Panc1 (cell line): Measurements from ENCODE around the gene ZBTB43.

Experiments
- POLR2AphosphoS5 ChIP-seq: IDR thresholded peaks from 2 replicates; pipeline ENCODE4 v1.6.1; 2012; ENCODE audit warnings: mild to moderate bottlenecking, low read depth, low read length, moderate library complexity
- SIN3A ChIP-seq: IDR thresholded peaks from 2 replicates; pipeline ENCODE4 v1.6.1; 2012; ENCODE audit warnings: low read depth, mild to moderate bottlenecking, low read length, moderate library complexity, borderline replicate concordance; ENCODE audit not compliant: insufficient read depth
- TF ChIP-seq, protein P1 (sequence below): fragments of 450-650 bp; IDR thresholded peaks from 2 replicates; pipeline ENCODE4 v1.5.1; 2017; ENCODE audit warnings: mild to moderate bottlenecking
- TF ChIP-seq, protein P2 (sequence below), 2 experiments: IDR thresholded peaks; 2 replicates each; pipeline ENCODE4 v1.6.1; 2011 to 2012; ENCODE audit warnings: low read depth in 2 of 2, control low read depth in 1 of 2, low read length in 1 of 2, mild to moderate bottlenecking in 1 of 2, moderate library complexity in 1 of 2; ENCODE audit not compliant: insufficient read depth in 1 of 2

DNA sequence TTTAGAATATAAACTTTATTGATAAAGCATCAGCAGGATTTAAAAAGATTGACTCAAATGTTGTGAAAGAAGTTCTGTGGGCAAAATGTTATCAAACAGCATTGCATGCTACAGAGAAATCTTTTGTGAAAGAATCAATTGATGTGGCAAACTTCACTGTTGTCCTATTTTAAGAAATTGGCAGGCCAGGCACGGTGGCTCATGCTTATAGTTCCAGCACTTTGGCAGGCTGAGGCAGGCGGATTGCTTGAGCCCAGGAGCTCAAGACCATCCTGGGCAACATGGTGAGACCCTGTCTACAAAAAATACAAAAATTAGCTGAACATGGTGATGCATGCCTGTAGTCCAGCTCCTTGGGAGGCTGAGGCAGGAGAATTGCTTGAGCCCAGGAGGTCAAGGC lies 17.4 kb downstream of the ZBTB43 start:
- TF ChIP-seq, protein P1, sequence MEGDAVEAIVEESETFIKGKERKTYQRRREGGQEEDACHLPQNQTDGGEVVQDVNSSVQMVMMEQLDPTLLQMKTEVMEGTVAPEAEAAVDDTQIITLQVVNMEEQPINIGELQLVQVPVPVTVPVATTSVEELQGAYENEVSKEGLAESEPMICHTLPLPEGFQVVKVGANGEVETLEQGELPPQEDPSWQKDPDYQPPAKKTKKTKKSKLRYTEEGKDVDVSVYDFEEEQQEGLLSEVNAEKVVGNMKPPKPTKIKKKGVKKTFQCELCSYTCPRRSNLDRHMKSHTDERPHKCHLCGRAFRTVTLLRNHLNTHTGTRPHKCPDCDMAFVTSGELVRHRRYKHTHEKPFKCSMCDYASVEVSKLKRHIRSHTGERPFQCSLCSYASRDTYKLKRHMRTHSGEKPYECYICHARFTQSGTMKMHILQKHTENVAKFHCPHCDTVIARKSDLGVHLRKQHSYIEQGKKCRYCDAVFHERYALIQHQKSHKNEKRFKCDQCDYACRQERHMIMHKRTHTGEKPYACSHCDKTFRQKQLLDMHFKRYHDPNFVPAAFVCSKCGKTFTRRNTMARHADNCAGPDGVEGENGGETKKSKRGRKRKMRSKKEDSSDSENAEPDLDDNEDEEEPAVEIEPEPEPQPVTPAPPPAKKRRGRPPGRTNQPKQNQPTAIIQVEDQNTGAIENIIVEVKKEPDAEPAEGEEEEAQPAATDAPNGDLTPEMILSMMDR = no peak
- TF ChIP-seq, protein P2, sequence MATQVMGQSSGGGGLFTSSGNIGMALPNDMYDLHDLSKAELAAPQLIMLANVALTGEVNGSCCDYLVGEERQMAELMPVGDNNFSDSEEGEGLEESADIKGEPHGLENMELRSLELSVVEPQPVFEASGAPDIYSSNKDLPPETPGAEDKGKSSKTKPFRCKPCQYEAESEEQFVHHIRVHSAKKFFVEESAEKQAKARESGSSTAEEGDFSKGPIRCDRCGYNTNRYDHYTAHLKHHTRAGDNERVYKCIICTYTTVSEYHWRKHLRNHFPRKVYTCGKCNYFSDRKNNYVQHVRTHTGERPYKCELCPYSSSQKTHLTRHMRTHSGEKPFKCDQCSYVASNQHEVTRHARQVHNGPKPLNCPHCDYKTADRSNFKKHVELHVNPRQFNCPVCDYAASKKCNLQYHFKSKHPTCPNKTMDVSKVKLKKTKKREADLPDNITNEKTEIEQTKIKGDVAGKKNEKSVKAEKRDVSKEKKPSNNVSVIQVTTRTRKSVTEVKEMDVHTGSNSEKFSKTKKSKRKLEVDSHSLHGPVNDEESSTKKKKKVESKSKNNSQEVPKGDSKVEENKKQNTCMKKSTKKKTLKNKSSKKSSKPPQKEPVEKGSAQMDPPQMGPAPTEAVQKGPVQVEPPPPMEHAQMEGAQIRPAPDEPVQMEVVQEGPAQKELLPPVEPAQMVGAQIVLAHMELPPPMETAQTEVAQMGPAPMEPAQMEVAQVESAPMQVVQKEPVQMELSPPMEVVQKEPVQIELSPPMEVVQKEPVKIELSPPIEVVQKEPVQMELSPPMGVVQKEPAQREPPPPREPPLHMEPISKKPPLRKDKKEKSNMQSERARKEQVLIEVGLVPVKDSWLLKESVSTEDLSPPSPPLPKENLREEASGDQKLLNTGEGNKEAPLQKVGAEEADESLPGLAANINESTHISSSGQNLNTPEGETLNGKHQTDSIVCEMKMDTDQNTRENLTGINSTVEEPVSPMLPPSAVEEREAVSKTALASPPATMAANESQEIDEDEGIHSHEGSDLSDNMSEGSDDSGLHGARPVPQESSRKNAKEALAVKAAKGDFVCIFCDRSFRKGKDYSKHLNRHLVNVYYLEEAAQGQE (IDR thresholded peaks at IDR 0.05; ENCODE audit: insufficient read depth in 1 of 2, low read depth in 2 of 2, low read length in 1 of 2) = no peak
- TF ChIP-seq POLR2AphosphoS5 (no peak), SIN3A (no peak)
